Hepatocyte (in vitro differentiated cells): Measurements from ENCODE around the gene KLHL20.

Source experiments
- EZH2 ChIP-seq: fragments of 200-600 bp; sonication (generic); IDR thresholded peaks from 2 replicates; pipeline ENCODE4 v1.6.1; 2016; ENCODE audit warnings: antibody characterized with exemption, mild to moderate bottlenecking, borderline replicate concordance
- EZH2phosphoT487 ChIP-seq: fragments of 200-600 bp; sonication (generic); IDR thresholded peaks from one replicate; pipeline ENCODE4 v1.6.1; 2018; ENCODE audit warnings: antibody characterized with exemption, mild to moderate bottlenecking, low read depth, moderate library complexity; ENCODE audit not compliant: unreplicated experiment, severe bottlenecking
- TF ChIP-seq, protein P1 (sequence below): fragments of 200-600 bp; sonication (generic); IDR thresholded peaks from 2 replicates; pipeline ENCODE4 v1.5.1; 2016; ENCODE audit warnings: antibody characterized with exemption, mild to moderate bottlenecking; ENCODE audit not compliant: poor library complexity

DNA sequence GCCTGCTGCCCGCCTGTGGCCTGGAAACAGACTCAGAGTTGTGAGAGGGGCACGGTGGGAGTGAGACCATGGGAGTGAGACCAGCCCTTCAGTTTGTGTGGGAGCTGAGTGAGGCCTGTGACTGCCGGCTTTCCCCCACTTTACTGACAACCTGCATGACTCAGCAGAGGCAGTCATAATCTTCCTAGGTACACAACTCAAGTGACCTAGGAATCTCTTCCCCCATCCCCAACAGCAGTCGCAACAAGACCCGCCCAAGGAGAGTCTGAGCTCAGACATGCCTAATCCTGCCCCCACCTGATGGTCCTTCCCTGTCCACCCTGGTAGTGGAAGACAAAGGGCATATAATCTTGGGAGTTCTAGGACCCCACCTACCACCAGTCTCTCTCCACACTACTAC is 44.2 kb downstream of the KLHL20 start:
- TF ChIP-seq EZH2 (no peak), EZH2phosphoT487 (no peak)
- TF ChIP-seq, protein P1, sequence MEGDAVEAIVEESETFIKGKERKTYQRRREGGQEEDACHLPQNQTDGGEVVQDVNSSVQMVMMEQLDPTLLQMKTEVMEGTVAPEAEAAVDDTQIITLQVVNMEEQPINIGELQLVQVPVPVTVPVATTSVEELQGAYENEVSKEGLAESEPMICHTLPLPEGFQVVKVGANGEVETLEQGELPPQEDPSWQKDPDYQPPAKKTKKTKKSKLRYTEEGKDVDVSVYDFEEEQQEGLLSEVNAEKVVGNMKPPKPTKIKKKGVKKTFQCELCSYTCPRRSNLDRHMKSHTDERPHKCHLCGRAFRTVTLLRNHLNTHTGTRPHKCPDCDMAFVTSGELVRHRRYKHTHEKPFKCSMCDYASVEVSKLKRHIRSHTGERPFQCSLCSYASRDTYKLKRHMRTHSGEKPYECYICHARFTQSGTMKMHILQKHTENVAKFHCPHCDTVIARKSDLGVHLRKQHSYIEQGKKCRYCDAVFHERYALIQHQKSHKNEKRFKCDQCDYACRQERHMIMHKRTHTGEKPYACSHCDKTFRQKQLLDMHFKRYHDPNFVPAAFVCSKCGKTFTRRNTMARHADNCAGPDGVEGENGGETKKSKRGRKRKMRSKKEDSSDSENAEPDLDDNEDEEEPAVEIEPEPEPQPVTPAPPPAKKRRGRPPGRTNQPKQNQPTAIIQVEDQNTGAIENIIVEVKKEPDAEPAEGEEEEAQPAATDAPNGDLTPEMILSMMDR = no peak
